SKM-1 (cell line): ENCODE results near the gene WNT7B.
"Not testable (repeated sequence)": the region's sequence is repeated elsewhere in the genome, so short reads cannot be mapped to it uniquely, and the experiment has no call there.

ENCODE experiments used
- DNase-seq: peaks from one replicate; lab custom pipeline; 2025; ENCODE audit not compliant: unreplicated experiment; lab: John Stamatoyannopoulos, UW

Gene WNT7B

DNA sequence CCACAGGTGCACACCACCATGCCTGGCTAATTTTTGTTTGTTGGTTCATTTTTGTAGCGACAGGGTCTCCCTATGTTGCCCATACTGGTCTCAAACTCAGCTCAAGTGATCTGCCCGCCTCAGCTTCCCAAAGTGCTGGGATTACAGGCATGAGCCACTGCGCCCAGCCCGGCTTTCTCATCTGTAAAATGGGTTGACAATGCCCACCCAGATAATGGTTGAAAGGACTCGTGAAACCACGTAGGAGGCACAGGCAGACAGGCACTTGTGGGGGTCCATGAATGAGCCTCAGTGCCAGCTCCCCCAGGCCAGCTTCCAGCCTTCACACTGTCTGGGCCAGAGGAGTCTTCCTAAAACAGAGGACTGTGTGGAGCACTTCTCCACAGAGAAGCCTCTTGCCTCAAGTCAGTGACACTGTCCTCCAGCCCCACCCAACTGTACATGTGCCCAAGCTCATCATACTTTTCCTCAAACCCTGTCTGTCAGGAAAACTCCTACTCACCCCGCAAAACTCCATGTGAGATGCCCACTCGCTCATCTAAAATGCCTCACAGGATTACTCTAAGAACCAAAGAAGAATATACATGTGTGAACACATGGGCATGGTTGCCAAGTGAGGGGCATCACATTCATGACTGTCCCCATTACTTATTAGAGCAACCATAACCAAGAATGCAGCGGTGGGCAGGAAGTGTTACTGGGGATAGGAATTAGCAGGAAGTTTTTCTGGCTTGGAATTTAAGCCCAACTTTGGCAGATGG lies 32.1 kb upstream of the WNT7B start:
- no peak for DNase-seq

DNA sequence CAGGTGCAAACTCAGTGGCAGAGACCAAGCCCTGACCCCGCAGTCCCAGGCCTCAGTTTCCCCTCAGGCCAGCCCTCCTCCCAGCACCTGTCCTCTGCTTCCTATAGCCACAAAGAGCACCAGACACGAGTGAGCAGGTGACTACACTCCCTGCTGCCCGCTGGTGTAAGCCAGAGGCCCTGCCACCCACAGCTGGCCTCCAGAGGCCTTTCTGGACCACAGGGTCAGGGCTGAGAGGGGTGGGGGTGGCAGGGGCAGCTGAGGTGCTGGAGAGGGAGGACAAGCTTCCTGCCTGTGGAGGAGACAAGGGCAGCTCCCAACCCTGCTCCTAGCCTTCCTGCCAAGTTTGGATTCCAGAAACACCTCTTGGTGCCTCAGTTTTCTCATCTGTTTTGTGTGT lies 31.3 kb upstream of the WNT7B start:
- DNase-seq: no peak

DNA sequence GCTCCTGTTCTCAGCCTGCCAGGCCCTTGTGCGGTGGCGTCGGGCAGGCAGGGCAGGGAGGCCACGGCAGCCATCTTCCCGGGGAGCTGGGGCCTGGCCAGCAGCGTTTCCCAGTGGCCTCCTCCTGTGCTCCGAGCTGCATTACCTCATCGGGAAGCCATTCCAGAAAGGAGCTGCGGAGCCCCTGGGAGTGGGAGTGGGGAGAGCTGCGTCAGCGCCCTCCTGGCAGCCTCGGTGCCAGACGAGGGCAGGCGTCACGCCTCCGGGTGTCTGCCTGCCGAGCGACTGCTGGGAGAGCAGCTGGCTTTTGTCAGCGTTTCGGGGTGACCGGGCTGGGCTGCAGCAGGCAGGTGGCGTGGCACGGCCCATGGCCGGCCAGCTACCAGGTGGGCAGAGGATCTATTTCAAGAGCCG lies 30.9 kb upstream of the WNT7B start:
- DNase-seq: no peak

GRCh38 chr22:46007003-46007847 lies 30.3 kb upstream of the WNT7B start:
- DNase-seq: peak; percentile 27

DNA sequence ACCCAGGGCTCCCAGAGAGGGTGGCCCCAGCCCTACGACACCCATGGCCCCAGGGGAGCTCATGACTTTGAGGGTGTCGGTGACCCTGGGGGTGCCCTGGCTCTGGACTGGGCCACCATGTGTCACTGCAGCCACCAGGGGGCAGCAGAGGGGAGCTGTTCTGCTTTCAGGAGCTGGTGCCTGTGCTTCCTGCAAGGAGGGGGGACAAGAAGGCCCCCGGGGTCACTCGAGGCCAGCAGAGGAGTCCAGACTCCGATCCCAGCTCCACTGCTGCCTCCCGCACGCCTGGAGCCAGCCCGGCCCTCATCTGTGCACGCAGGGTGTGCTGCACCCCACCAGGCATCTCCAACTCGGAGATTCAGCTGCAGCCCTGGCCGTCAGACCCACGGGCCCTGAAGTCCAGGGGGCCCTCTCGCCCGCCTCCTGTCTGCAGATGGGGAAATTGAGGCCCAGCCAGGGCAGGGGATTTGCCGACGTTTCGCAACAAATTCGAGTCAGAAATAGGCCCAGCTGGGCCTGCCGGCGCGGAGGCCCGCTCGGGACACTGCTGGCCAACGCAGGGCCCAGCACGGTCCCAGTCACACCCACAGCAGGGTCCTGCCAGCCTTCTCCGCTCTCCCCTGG lies 29.5 kb upstream of the WNT7B start:
- DNase-seq: peak; percentile 64

- DNase-seq: not testable (repeated sequence)
Measured at GRCh38 chr22:46005116-46005705, 28.2 kb upstream of the WNT7B start.

DNA sequence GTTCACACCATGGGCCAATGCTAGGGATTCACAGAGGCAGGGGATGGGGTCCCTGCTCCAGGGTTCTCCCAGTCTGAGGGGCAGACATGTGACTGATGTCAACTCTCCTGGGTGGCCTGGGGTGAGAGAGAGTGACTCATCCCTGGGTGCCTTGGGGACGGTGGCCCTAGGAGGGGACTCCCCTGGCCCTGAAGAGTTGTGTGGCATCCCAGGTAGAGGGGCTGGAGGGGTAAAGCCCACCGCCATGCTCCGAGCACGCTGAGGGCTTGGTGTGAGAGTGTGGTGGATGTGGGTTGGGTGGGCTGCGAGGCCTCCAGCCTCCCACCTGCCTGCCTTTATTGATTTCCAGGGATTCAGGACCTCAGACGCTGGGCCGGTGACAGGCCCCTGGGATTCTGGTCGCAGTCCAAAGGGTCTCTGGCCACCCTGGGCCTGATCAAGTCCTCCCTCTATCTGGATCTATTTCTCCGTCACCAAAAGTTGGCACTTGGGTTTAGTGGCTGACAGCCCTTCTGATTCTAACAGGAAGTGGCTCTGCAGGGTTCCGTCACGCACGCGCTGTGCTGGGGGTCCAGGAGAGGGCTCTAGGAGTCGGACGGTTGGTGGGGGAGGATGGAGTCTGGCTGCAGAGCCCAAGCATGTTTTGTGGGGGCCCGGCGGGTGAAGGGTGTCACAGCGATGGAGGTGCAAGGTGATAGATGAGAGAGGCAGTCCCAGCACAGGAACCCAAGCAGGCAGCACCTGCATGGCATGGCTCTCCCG lies 27.3 kb upstream of the WNT7B start:
- no peak for DNase-seq

DNA sequence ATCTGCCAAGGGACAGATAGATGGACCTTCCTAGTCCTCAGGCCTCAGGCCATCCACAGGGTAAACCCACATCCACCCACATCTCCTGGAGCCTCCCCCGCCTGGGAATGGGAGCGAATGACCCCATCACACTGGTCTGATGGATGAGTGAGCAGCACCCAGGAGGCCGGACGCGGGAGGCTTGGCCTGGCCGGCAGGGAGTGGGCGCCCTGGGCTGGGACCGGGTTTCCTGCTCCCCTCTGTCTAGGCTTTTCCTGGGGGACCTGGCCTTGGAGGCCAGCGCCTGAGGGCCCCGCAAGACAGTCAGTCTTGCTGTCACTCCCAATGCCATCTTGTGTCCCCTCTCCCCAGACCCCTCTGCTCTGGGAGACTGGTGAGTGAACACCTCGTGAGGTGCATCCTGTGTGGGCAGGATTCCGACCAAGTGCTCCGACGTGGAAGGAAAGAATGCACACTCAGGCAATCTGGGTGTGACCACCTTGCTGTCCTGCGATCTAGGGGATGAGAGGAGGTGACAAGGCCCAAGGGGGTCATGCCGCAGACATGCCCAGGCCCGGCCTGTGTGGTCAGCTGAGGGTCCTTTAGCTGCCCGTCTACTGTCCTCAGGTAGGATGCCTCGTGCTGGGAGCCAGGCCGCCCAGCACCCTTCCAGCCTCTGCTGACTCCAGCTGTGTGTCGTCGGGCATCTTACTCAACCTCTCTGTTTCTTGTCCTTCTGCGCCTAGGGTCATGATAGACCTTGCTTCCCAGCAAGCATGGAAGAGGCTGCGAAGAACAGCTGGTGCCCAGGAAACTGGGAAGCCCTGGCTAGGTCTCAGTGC lies 26.5 kb upstream of the WNT7B start:
- DNase-seq: no peak

GRCh38 chr22:46002757-46003270 lies 25.9 kb upstream of the WNT7B start:
- DNase-seq: no peak

DNA sequence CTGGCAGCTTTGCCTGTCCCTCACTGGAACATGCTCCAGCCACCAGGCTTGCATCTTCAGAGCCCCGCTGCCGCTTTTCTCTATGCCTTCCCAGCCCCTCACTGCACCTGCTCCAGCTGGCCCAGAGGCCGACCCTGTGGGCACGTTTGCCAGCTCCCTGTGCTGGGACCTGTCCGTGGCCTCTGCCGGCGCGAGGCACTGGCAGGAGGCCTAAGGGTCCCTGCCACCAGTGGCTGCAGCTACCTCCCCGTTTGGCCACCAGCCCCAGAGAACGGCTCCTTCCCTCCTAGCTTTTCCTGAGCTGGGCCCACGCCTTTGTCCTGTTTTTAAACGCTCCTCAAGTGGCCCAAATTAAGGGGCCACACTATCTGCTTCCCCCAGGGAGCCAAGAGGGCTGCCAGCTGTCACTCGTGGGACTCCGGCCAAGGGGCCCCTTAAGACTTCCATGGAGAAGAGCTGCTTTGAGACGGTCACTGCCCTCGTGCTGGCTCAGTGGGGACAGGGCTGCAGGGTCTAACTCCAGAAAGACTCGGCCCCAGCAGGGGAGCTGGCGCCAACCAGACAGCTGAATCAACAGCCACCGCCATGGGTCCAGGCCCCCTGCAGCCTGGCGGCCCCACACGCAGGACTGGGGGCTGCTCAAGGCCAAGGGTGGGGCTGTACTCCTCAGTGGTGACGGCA lies 24.6 kb upstream of the WNT7B start:
- no peak for DNase-seq

DNA sequence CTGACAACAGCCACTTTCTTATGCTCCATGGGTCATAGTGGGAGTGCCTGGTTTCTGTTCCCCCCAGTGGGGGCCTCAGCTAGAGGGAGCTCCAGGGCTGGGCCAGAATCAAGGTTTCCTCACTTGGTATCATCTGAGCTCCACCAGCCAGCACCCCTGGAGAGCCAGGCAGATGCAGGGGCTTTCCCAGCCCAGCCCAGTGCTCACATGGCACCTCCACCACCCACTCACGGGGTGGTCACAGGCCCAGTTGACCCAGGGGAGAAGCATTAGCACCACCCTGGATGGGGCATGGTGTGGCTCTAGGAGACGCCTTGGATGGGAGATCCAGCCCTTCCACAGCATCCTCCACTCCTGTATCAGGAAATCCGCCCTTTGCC lies 24.1 kb upstream of the WNT7B start:
- no peak for DNase-seq

GRCh38 chr22:46000081-46001027 lies 23.4 kb upstream of the WNT7B start:
- no peak for DNase-seq

GRCh38 chr22:45999379-45999971 lies 22.5 kb upstream of the WNT7B start:
- no peak for DNase-seq

- no peak for DNase-seq
Measured at GRCh38 chr22:45998638-45999378, 21.8 kb upstream of the WNT7B start.

DNA sequence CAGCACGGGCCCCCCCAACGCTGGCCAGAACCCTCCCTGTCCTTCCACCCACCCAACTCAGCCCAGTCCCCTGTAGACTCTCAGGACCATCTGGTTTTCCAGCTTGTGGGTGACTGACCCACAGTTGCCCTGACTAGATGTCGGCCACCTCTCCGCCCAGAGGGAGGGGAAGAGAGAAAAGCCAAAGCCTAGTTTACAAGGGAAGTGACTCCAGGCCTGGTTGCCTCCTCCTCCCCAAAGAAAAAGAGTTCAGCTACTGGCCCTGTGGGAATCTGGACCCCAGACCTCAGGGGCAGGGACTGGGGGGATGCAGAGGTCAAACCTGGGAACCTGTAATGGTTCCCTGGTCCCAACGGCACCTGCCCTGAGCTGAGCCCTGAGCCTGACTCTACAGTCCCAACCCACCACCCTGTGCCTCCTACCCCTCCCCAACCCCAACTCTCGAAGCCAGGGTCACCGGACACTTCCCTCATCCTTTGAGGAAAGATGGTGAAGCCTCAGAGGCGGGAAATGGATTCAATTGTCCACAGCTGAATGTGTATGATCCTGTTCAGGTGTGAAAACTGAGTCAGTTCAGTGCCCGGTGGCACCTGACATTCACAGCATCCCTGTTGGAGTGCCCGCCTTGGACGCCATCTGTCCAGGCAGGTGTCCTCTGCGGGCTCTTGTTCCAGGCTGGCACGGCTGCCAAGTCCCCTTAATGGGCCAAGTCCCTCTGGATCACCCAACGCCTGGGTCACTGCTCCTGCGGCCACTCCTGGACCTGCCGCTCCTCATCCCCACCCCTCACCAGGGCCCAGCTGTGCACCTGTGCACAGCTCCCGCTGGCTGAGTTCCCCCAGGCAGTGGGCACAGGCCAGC lies 21.0 kb upstream of the WNT7B start:
- peak; percentile 54 for DNase-seq
